Midbrain (tissue), 1 donor: ENCODE results near the gene RTP5.
"Not testable (repeated sequence)": the region's sequence is repeated elsewhere in the genome, so short reads cannot be mapped to it uniquely, and the experiment has no call there.

ENCODE experiments used
- DNase-seq: peaks from one replicate; lab custom pipeline; 2025; lab: John Stamatoyannopoulos, UW

Gene RTP5

GRCh38 chr2:241870611-241871537, 1.3 kb downstream of the RTP5 start:
- no peak for DNase-seq

- DNase-seq: no peak
Measured at GRCh38 chr2:241871538-241872312, 2.2 kb downstream of the RTP5 start.

GRCh38 chr2:241872313-241872642, 2.7 kb downstream of the RTP5 start:
- DNase-seq: no peak

GRCh38 chr2:241873081-241873802, 3.7 kb downstream of the RTP5 start:
- no peak for DNase-seq

GRCh38 chr2:241873803-241874110, 4.2 kb downstream of the RTP5 start:
- no peak for DNase-seq

- no peak for DNase-seq
Measured at GRCh38 chr2:241874277-241874925, 4.9 kb downstream of the RTP5 start.

GRCh38 chr2:241875754-241876527, 6.4 kb downstream of the RTP5 start:
- not testable (repeated sequence) for DNase-seq

- no peak for DNase-seq
Measured at GRCh38 chr2:241876528-241877196, 7.1 kb downstream of the RTP5 start.

GRCh38 chr2:241877197-241877685, 7.7 kb downstream of the RTP5 start:
- DNase-seq: no peak

- DNase-seq: peak; percentile 85
Measured at GRCh38 chr2:241877989-241878970, 8.8 kb downstream of the RTP5 start.

GRCh38 chr2:241879326-241879725, 9.8 kb downstream of the RTP5 start:
- DNase-seq: no peak

GRCh38 chr2:241880311-241881073, 11.0 kb downstream of the RTP5 start:
- no peak for DNase-seq

GRCh38 chr2:241882091-241882625, 12.6 kb downstream of the RTP5 start:
- no peak for DNase-seq

- DNase-seq: no peak
Measured at GRCh38 chr2:241884951-241885290, 15.4 kb downstream of the RTP5 start.

GRCh38 chr2:241885291-241885945, 15.9 kb downstream of the RTP5 start:
- DNase-seq: no peak

- no peak for DNase-seq
Measured at GRCh38 chr2:241885946-241886643, 16.6 kb downstream of the RTP5 start.

- DNase-seq: no peak
Measured at GRCh38 chr2:241886840-241887447, 17.4 kb downstream of the RTP5 start.
